AG09319 (cell line): ENCODE results near the gene GCNT1.

Experiments
- DNase-seq: peaks from one replicate; pipeline ENCODE4 v3.0.0-alpha.2; 2010; ENCODE audit warnings: low read depth; ENCODE audit errors: extremely low read depth
- CTCF ChIP-seq: IDR thresholded peaks from 2 replicates; pipeline ENCODE4 v1.5.1; 2011; ENCODE audit warnings: low read depth, mild to moderate bottlenecking, inconsistent platforms, low read length, moderate library complexity

Gene GCNT1

GRCh38 chr9:76419782-76420380 lies 39.1 kb upstream of the GCNT1 start:
- DNase-seq: no peak
- TF ChIP-seq CTCF: peak; percentile 52

GRCh38 chr9:76423216-76424177 lies 35.5 kb upstream of the GCNT1 start:
- TF ChIP-seq CTCF: no peak
- no peak for DNase-seq

GRCh38 chr9:76424491-76424890 lies 34.5 kb upstream of the GCNT1 start:
- DNase-seq: no peak
- no peak for TF ChIP-seq CTCF

- no peak for TF ChIP-seq CTCF
- DNase-seq: no peak
Observed at GRCh38 chr9:76425677-76426453, 33.1 kb upstream of the GCNT1 start.

- no peak for DNase-seq
- no peak for TF ChIP-seq CTCF
Observed at GRCh38 chr9:76426807-76427419, 32.1 kb upstream of the GCNT1 start.

- no peak for DNase-seq
Observed at GRCh38 chr9:76431601-76432000, 27.4 kb upstream of the GCNT1 start.

More at GRCh38 chr9:76431601-76432000, 27.4 kb upstream of the GCNT1 start:
- TF ChIP-seq CTCF: no peak
